Kidney glomerular epithelial cell (primary cell): Measurements from ENCODE around the gene PAMR1.
"Not testable (repeated sequence)": the region's sequence is repeated elsewhere in the genome, so short reads cannot be mapped to it uniquely, and the experiment has no call there.

ENCODE experiments used
- DNase-seq: peaks from one replicate; lab custom pipeline; 2025; lab: John Stamatoyannopoulos, UW

PAMR1 gene, protein sequence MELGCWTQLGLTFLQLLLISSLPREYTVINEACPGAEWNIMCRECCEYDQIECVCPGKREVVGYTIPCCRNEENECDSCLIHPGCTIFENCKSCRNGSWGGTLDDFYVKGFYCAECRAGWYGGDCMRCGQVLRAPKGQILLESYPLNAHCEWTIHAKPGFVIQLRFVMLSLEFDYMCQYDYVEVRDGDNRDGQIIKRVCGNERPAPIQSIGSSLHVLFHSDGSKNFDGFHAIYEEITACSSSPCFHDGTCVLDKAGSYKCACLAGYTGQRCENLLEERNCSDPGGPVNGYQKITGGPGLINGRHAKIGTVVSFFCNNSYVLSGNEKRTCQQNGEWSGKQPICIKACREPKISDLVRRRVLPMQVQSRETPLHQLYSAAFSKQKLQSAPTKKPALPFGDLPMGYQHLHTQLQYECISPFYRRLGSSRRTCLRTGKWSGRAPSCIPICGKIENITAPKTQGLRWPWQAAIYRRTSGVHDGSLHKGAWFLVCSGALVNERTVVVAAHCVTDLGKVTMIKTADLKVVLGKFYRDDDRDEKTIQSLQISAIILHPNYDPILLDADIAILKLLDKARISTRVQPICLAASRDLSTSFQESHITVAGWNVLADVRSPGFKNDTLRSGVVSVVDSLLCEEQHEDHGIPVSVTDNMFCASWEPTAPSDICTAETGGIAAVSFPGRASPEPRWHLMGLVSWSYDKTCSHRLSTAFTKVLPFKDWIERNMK

DNA sequence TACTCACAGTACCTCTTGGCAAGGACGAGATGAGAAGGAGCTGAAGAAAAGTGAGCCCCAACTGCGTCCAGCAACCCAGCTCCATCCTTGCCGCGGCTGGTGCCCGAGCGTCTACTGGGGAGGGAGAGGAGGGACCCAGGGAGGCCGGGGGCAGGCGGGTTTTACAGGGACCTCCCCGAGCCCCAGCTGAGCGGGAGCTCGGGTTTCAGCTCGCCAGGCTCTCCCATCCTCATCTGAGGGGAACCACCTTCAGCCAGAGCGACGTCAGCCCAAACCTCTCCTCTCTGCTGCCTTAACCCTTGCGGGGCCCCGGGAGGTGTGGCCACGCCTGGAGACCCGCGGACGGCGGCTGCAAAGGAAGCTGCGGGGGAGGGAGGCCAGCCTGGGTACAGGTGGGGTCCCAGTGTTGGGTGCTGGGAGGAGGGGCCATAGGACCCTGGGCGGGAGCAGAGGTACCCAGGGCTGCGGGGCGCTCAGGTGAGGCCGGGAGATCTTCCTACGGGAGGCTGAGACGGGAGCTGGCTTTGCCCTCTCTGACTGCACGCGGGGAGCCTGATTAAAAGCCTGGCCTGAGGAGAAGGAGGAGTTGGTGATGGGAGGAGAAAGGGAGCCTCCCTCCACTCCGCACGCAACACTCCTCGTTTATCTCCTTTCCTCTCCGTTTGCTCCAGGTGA lies at the start of gene PAMR1:
PAMR1 (minus strand) TSS at position 116 of the 675 bp plus-strand sequence; CDS start at position 85, 31 bp downstream.
- DNase-seq, result no peak

DNA sequence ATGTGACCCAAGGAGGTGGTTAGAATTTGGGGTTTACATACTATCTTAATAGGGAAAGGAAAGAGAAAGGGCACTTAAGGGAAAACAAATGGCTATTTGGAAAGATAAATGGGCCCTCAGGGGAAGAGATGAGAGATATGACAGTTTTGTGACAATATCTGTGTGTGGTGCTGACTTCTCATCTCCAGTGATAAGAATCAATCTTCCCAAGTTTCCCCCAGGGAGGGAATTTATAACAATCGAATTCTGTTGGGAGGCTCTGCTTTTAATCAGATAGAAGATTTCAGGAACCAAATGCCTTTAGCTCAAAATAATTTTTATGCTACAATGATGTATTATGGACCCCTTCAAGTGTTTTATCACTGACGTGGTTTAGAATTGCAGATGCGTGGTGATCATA lies 46.3 kb upstream of the PAMR1 start:
- DNase-seq, result no peak

DNA sequence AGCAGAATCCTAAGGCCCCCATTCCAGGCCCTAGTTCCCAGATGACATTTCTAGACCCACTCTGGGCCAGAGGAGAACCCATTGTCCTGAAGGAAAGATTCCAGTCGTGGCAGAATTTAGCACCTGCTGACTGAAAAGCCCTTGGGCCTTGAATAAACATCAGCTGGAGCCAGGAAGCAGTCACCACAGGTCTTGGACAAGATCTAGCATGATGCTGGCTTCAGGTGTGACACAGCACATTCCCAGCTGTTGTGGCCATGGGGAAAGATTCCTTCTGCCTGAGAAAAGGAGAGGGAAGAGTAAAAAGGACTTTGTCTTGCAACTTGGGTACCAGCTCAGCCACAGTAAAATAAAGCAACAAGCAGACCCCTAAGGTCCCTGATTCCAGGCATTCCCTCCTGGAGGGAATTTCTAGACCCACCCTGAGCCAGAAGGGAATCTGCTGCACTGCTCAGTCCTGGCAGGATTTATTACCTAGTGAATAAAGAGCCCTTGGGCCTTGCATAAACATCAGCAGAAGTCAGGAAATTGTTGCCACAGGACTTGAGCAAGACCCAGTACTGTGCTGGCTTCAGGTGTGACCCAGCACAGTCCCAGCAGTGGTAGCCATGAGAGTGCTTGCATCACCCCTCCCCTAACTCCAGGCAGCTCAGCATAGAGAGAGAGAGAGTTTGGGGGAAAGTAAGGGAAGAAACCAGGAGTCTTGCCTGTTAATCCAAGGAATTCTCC lies 42.5 kb upstream of the PAMR1 start:
- no peak for DNase-seq

DNA sequence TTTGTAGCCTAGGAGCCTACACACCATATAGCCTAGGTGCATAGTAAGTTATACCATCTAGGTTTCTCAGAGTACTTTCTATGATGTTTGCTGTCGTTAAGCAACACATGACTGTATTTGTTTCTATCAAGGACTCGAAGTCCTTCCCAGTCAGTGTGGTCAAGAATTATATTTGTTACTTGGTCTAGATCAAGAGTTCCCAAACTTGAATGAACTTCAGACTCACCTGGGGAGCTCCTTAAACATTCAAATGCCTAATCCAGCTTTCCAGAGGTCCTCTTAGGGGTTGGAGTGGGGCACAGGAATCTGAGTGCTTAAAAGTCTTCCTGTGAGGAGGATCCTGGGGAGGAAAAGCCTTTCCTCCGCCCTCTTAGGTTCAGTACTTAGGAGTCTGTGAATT lies 41.5 kb upstream of the PAMR1 start:
- DNase-seq, result no peak

DNA sequence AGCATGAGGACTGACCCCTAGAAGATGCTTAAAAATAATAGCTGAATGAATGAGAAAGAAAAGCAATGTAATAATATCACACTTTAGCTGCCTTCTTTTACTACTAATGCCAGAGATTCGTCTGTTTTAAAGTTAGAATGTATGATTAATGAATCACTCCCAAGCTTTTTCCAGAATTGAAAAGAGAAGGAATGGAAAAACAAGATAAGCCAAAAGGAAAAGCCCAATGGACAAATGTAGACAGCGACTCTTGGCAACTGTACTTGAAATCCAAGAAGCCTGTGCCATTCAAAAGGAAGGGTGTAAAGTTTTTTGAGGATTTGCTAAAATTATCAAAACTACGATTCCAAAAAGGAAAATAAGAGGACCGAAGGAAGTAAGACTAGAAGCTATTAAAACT lies 40.8 kb upstream of the PAMR1 start:
- DNase-seq, result no peak

DNA sequence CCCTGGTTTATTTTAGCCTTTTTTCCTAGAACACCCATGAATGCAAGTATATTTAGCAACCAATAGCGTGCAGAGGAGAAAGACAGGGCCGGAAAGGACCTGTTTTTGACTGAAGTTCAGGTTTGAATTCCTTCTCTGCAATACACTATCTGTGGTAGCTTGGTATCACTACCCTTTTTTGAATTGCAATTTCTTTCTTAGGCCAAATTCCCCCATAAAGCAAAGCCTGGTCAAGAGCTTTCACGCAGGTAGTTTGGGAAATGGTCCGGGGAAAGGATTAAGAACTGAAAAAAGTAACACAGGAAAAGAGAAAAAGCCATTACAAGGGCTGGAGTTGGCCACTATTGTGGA lies 38.8 kb upstream of the PAMR1 start:
- no peak for DNase-seq

DNA sequence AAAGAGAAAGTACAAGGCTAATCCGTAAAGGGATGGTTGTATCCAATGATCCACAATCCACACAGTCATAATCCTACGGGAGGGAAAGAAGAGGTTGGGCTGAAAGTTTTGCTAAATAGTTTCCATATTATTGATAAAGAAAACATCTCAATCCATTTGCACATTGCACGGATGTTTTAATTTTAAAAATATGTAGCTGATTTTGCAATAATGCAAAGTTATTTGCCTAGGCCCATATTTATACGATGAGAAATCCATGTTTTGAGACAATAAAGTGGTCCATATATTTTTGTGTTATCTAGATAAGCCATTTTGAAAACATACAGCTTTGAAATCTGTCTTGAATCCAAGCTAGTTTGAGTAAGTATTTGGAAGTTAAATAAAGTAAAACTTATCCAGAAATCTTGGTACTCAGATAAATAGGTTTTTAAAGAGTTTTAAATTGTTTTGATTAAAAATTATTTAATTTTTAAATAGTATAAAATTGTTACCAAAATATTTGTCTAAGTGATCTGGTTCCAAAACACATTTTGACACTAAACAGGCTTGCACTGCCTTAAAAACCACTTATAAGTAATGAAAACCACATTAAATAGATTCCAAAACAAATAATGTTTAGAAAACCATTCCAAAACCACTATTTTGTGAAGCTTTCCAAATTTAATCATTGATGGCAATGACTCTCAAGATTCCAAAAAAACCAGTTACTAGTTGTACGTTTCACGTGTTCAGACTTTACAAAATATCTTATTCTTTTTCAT lies 38.2 kb upstream of the PAMR1 start:
- DNase-seq, result no peak

DNA sequence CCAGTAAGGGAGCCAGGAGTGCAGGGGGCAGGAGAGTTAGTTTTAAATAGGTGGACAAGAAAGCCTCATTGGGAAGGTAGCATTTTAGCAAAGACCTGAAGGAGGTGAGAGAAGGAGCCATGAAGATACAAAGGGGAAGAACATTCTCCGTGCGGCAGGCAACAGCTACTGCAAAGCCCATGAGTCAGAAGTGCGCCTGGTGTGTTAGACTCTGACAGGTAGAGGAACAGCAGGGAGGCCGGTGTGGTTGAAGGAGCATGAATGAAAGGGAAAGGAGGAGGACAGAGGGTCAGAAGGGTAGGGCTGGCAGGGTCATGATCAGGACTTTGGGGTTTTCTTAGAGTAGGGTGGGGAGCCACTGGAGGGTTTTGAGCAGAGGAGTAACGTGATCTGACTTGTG lies 34.5 kb upstream of the PAMR1 start:
- DNase-seq, result no peak

DNA sequence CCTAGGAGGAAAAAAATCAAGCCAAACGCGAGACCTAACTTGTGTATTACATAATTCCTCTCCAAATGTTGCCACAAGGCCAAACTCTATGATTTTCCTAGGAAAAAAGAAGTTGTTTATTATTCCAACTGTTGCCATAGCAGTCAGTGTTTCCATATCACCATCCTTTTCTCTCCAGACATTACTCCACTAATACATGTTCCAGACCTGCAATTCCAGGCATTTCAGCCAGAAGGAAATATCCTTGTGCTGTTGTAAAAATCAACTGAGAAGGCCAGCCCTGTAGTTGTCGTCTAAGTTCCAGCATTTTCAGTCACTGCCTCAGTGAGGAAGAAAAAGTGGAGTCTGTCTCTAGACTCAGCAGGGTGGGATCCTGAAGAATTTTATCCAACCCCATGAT lies 33.1 kb upstream of the PAMR1 start:
- no peak for DNase-seq

DNA sequence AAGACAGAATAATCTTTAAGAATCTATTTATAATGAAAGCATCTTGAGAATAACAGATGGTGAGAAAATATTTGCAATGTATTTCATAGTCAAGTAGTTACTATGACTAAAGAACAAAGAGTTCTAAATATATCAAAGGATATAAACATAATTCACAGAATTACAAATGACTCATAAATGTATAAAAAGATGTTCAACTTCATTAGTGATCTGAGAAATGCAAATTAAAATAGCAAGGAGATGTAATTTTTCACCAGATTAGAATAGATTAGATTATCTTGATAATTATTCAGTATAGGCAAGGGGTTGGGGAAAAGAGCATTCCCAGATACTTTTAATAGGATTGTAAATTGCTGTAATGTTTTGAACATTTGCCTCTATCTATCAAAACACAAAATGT lies 30.1 kb upstream of the PAMR1 start:
- no peak for DNase-seq

DNA sequence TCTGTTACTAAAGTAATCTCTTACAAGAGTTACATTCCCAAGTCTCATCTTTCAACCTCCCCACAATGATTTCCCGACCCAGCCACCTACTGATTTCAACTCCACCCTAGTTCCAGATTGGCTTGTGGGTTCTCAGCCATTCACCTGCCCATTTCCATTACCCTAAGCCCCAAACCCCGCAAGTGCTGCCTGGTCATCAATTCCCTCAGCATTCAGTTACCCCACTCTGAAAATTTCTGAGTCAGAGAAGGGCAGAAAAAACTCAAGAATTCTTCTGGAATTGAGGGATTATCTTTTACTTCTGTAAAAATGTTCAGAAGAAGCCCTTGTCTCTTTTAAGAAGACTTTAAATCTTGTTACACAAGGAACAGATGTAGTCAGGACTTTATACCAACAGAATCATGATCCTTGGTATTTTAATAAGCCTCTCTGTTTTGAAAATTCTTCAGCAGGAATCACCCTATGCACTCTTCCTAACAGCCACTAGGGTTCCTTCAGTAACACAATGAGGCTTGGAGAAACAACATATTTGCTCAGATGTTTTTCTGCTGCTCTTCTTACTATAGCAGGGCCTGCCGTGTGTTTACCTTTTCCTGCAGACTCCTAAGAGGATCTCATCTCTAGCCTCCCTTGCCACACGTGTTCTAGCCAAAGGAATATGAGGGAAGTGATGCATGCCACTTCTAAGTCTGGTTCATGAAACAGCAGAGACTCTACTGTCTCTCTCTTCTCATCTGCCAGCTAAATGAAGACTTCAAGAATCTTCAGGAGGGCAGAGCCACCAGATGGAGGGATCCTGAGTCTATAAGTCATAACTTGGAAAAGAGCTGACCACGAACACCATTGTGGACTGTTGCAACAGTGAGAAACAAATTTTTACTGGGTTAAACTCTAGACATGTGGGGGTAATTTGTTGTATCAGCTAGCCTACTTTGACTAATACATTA lies 29.3 kb upstream of the PAMR1 start:
- DNase-seq, result no peak

DNA sequence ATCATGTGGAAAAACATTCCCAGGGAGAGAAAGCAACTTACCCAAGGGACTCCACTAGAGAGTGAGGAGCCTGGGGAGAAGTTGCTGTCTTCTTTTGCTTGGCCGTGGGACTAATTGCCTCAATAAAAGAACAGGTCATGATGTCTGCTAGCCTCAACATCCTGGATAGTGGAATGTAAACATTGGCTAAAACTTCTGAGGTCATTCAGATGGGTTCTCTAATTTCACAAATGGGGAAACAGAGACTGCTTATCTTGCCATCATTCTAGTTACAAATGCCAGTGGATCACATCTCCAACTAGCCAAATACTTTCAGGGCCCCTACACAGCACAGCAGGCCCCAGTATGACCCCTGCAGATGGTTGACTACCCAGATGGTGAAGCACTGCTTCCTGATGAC lies 28.4 kb upstream of the PAMR1 start:
- no peak for DNase-seq

DNA sequence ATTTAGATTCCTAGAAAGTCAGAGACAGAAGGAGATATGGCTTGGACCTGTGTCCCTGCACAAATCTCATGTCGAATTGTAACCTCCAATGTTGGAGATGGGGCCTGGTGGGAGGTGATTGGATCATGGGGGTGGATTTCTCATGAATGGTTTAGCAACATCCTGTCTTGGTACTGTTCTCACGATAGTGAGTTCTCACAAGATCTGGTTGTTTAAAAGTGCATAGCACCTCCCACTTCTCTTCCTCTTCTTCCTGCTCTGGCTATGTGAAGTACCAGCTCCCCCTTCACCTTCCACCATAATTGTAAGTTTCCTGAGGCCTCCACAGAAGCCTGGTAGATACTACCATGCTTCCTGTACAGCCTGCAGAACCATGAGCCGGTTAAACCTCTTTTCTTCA lies 27.6 kb upstream of the PAMR1 start:
- no peak for DNase-seq

DNA sequence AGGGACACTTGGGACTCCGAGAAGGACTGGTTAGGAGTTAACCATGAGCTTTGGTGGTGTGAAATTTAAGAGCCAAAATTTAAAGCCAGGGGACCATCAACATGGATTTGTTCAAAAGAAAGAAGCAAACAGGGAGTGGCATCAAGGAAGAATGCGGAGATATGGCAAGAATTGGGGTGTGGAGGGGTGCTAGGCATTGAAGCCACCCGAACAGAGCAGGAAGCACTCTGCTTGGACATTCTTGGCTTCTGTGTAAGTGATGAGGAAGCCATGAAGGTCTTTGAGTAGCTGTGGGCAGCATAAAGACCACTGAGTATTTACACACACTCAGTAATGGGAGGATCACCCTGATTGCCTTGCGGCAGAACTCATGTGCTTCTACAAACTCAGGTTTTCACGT lies 27.2 kb upstream of the PAMR1 start:
- no peak for DNase-seq

DNA sequence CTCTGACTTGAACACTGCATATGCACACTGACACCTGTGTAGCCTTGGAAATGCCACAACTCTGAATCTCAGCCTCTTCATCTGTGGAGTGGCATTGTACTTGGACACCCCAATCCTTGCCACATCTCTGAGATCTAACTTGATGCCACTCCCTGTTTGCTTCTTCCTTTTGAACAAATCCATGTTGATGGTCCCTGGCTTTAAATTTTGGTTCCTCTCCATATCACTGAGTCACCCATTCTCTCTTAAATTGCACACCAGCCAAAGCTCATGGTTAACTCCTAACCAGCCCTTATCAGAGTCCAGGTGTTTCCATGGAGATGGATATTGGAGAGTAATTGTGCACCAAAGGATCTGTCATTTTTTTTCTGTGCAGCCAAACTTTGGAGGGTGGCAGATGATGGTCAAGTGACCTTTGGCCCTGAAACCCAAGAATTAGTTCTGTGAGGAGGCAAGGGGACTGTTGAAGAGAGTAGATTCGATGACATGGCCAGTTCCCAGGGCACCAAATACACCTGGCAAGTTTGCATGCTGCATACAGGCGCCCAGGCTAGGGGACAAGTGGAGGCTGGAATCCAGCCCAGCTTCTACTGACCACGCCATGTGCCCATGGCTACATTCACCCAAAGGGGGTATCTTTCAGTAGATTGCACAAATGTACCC lies 25.1 kb upstream of the PAMR1 start:
- no peak for DNase-seq

DNA sequence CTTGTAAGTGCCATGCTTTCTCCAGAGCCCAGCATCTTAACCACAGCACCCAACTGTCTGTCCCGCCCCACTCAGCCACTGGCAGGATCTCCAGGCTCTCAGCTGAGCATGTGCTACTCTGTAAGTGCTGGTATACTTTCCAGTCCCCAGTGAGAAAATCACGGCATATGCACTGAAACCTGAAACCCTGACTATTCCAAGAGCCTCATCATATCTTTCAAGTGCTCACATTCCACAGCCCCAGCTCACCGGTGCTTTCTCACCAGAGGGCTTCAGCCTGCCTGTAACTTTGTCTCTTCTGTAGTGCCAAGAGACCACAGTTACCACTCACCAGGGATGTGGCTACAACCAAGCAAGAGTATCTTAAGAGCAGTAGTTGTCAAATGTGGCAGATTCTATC lies 24.4 kb upstream of the PAMR1 start:
- peak; percentile 65 for DNase-seq

DNA sequence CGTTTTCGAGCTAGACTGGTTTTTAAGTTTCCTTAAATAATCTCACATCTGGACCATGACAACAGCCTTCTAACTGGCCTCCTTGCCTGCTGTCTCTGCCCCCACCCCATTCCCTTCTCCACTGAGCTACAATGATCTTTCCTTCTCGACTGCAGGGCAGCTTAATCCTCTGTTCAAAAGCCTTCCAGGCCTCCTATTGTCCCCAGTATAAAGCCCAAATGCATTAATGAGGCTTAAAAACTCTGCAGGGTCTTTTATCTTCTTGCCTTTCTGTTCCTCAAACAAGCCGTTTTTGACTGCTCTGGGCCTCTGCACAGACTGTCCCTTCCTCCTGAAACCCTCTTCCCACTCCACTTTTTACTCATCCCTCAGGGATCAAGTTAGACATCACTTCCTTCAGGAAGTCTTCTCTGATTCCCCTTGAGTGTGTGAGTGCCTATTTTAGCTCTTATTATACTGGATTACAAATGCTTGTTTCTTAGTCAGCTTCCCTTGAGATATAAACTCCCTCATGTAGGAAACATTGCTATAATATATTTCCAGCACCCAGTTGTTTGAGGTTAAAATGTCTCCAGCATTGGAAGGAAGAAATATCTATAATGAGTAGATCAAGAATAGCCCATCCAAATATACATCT lies 23.6 kb upstream of the PAMR1 start:
- no peak for DNase-seq

DNA sequence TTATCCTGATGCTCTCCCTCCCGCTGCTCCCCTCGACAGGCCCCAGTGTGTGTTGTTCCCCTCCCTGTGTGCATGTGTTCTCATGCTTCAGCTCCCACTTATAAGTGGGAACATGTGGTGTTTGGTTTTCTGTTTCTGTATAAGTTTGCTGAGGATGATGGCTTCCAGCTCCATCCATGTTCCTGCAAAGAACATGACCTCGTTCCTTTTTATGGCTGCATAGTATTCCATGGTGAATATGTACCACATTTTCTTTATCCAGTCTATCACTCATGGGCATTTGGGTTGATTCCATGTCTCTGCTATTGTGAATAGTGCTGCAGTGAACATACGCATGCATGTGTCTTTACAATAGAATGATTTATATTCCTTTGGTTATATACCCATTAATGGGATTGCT lies 22.6 kb upstream of the PAMR1 start:
- not testable (repeated sequence) for DNase-seq

DNA sequence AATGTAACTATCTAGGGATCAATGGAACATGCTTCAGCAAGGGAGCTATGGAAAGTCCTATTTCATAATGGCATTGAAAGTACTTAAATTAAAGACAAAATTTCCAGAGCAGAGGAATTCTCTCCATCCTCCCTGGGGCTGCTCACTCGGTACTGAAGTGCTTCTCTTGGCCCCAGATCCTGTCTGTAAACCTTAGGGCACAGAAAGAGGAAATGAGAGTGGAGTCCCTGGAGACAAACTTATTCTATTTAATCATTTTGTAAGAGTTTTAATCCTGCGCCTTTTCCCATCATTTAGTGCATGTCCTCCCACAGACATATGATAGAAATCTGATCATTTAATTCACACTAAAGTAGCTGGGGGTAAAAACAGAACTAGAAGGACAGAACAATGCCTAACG lies 20.9 kb upstream of the PAMR1 start:
- DNase-seq, result no peak
